Epidermal melanocyte (primary cell): ENCODE results near the gene SLC16A10.

Experiments
- DNase-seq: peaks from one replicate; pipeline ENCODE4 v3.0.0; 2011; ENCODE audit warnings: low spot score; ENCODE audit not compliant: insufficient read length

The SLC16A10 gene

DNA sequence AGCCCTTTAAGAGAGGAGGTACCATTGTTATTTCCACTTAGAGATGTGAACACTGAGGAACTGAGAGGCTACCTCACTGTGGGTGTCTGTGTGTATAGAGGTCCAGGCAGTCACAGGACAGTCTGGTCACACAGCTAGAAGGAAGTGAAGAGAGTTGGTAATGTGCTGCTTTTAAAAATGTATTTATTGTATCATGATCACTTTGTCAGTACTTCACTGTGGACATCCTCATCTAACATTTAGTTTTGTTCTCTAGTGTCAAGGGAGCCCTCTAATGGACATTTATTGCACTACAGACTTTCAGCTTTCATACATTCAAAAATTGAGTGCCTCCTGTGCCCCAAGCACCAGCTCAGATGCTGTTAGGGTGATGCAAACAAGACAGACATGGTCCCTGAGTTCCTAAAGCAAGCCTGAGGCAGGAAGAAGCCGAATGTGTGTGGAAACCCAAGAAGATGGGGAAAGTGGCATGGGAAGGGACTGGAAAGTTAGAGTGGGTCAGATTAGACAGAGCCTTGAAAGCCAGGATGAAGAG lies 123.0 kb downstream of the SLC16A10 start:
- peak; percentile 60 for DNase-seq

DNA sequence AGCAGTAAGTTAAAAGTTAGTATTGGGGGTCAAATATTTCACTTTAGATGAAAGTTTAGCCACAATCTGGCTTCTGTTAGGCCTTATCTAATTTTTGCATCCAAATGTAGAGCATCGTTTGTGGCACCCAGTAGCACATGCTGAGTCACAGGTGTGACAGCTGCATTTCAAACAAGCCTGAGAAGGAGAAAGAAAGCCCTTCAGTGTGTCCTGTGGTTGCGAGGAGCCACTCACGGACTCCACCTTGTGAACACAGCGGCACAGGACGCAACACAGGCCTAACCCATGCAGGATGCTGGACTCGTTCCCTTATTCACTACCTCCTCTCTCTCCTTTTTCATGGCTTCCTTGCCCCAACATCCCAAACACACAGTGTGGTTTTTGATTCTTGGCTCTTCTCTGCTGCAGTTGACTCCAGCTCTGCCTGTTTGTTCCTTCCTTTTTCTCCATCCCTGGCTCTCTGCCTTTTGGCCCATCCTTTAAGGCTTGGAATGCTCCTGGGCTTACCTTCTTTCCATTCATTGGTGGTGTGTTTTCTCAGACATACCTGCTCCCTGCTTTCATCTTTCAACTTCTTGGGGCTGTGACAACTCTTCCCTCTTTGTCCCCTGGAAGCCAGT lies 124.2 kb downstream of the SLC16A10 start:
- no peak for DNase-seq

DNA sequence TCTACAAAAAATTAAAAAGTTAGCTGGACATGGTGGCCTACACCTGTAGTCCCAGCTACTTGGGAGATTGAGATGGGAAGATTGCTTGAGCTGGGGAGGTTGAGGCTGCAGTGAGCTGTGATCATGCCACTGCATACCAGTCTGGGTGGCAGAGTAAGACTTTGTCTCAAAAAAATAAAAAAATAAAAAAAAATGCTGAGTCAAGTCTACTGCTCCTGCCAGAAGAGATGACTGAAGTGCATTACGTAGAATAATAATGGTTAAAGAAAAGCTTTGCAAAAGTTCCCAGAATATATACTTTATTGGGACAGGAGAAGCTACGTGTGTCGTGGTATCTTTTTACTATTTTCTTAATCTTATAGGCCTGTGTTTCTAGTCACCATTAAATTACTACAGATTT lies 125.3 kb downstream of the SLC16A10 start:
- no peak for DNase-seq

DNA sequence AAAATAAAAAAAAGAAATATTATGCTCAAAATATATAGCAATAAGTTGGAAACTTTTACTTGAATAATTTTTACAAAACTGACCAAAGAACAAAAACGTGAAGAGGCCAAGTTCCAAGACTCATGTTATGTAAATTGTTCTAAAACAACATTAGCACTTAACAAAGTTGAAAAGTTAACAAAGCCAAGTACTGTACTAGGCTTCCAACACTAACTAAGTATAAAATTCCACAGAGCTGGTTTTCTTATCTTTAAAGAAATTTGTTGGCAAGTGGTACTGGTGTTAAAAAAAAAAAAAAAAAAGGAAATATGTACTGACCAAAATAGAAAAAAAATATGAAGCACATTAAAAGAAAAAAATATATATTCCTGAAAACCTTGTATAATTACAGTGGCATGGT lies 127.8 kb downstream of the SLC16A10 start:
- DNase-seq: no peak

DNA sequence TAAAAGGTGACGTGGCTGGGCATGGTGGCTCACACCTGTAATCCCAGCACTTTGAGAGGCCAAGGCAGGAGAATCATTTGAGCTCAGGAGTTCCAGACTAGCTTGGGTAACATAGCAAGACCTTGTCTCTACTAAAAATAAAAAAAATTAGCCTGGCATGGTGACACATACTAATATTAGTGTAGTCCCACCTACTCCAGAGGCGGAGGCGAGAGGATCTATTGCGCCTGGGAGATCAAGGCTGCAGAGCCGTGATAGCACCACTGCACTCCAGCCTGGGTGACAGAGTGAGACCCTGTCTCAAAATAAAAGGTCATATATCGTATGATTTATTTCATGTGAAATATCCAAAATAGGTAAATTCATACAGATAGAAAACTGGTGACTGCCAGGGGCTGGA lies 132.5 kb downstream of the SLC16A10 start:
- no peak for DNase-seq

DNA sequence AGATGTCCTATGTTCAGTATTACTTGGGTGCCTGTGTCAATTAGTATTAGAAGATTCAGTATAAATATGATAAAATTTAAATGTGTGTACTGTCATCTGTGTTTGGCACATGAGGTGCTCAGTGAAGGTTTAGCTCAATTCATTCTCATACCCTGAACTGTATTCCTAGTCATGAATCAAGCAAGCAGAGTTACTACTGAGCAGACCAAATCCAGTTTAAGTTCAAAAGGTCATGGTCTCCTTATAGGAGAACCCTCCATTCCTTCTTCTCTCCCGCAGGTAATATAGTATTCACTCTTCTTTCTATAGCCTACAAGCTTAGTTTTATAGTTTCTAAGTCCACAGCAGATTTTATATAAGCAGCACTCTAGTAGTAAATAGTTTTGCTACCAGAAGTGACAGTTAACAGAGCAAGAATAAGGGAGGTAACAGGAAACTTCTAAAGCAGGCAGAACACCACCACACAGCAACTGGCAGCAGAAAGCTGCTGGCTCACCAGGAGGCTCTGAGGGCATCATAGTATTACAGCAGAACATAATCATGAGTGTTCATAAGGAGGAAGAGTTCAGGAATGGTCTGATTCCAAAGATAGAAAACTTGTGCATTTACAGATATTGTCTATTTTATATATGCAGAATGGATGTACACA lies 133.2 kb downstream of the SLC16A10 start:
- DNase-seq: no peak

DNA sequence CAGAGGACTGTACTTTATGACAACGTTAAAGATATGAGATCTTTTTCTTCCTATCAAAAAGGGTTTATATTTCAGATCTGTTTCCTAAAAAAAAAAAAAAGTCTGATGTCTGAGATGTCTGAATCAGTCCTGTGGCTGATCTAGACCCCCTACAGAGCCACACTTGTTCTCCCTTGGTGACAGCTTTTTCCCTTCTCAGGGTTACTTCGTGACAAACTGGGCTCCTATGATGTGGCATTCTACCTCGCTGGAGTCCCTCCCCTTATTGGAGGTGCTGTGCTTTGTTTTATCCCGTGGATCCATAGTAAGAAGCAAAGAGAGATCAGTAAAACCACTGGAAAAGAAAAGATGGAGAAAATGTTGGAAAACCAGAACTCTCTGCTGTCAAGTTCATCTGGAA lies 134.5 kb downstream of the SLC16A10 start:
- no peak for DNase-seq

DNA sequence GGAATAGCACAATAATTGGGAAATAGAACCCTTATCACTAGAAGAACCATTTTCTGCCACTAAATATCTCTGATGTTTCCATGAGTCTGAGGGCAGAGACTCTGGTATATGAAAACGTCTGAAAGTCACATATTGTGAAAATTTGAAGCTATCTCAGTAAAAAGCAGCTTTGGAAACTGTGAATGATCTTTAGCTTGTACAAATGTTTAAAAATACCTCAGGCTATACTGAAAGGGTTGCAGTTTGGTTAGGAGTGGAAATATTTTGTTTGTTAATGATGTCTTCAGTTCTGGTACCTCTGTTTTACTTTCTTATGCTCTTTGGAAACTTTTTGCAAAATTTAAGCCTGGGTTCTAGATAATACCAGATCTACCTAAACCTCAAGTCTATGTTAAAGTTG lies 135.0 kb downstream of the SLC16A10 start:
- no peak for DNase-seq

DNA sequence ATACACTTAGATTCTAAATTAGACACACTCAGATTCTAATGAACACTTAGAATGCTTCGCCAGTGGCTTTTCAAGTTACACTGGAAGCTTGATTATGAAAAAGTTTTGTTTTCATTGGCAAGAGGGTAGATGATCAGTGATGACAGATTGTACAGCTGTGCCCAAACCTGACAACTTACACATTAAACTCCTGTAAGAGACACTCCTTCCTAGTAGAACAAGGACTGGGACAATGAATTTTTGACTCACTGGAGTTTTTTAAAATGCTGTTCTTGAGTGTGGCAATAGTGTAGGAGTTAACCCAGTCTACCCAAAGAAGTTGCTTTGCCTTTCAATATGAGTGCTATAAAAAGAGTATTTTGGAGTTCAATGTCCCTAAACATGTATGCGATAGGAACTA lies 140.8 kb downstream of the SLC16A10 start:
- DNase-seq: no peak

DNA sequence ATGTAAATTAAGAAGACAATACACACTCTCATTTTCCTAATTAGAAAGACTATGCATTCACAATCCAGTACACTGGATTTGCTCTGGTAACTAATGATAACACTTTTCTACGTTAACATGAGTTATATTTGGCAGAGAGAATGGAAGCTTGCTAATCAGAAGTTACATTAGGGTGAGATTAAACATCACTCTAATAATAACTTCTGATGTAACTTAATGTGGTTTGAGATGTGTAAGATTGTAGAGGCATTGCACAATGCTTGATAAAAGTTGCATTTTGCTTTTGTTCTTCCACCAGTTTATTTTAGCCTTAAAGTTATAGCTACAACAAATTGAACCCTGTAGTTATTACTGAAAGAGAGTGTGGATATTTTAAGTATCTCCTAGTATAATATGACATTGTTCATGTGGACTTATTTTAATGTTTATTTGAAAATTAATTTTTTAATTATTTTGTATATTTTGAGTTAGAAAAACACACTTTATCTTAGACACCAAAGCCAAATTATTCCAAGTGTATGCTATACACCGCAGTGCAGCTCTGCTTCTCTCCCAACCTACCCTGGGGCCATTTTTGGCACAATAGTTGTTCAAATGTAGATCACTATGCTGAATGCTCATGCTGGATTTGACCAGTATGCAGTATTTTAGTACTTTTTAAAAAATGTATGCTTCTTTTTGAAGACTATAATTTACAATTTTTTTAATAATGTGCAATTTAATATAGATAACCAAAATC lies 143.2 kb downstream of the SLC16A10 start:
- DNase-seq: no peak

DNA sequence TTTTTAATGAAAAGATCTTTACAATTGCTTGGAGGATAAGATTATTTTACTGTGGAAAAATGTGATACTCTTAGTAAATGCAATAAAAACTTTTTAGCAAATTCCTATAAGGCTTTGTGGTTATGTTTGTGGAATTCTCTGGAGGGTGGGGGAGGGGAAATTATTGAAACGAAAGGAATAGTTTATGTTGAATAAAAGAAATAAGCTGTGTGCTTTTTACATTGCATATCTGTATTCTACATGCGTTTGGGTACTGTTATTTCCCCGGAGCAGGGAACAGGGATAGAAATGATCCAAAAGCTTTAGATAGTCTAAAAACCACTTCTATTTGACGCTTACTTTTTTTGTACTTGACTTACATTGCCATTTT lies 143.8 kb downstream of the SLC16A10 start:
- DNase-seq: no peak

DNA sequence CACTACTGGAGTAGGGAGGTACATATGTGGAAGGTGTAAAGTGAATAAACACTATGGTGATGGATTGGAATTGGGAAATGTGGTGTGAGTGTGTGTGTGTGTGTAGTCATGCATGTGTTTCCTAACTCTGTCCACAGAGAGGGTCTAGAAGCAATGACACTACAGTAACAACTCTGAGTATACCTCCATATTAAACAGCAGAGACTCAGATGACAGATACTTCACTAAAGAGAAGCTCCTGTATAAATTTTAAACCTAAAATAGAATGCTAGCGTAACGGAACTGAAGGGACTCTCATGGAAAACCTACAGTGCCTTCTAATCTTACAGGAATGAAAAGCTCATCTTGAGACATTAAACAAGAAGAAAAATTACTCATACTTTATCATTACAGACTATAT lies 150.5 kb downstream of the SLC16A10 start:
- DNase-seq: no peak

DNA sequence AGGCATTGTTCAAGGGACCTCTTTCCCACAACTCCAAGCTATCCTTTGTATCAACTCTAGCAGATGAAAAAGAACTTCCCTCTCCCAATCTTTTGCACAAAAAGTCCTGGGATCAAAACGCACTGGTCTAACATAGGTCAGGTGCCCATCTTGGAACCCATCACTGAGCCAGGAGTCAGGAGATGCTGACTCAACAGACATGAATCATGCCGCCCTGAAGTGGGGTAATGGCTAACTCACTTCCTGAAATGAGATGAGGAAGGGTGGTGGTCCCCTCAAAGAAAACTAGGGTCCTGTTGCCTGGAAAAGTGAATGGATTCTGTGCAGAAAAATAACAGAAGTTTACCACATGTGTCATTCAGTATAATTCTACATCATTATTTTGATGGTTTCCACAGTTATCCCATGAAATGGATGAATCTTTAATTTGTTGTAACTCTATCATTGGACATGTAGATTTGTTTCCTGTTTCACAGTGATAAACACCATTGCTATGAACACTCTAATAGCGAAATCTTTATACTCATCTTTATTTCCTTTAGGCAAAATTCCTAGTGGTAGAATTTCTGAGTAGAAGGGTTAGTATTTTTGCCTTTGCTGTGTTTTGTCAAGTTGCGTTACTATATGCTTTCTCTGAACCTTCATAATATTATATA lies 151.3 kb downstream of the SLC16A10 start:
- DNase-seq: no peak

DNA sequence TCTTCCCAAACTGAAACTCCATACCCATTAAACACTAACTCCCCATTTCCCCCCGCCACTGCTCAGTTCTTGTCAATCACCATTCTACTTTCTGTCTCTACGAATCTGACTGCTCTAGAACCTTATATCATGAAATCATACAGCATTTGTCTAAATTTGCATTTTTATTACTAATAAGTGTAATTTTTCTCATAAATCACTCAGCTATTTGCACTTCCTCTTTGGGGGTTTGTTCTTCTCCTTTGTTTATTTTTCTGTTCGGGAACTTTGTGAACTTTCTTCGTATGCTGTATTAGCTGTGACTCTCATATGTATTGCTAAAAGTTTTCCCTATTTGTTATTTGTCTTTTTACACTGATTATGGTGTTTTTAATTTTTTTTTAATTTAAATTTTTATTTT lies 152.2 kb downstream of the SLC16A10 start:
- DNase-seq: no peak

DNA sequence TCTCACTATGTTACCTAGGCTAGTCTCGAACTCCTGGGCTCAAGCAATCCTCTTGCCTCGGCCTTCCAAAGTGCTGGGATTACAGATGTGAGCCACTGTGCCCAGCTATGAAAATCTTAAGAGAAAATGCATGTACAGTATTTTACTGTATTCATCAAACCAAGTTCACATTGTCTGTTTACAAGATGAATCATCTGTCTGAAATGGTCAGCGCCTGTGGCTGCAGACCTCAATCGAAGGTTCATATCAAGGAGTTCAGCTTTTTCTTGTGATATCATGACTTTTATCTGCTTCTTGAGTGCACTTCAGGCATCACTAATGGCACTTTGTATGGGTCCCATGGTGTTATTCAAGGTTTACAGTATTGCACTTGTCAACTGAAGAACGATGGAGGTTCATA lies 155.1 kb downstream of the SLC16A10 start:
- DNase-seq: no peak

DNA sequence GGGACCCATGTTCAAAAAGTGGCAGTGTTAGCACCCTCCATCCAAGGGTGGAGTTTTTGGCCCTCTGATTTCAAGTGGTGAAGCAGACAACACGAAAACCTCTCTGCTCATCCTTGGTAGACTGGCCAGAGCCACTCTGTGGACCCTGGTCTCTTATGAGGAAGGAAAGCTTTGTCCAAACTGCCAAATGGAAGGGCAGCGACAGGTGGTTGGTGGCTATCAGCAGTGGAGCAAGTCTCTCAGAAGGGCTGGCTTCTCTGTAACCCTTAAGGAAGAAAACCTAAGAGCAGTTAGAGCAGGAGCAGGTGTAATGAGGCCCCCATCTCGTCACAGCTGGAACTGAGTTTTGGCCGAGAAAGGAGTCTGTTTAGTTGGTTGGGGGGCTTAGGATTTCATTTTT lies 155.8 kb downstream of the SLC16A10 start:
- DNase-seq: no peak

DNA sequence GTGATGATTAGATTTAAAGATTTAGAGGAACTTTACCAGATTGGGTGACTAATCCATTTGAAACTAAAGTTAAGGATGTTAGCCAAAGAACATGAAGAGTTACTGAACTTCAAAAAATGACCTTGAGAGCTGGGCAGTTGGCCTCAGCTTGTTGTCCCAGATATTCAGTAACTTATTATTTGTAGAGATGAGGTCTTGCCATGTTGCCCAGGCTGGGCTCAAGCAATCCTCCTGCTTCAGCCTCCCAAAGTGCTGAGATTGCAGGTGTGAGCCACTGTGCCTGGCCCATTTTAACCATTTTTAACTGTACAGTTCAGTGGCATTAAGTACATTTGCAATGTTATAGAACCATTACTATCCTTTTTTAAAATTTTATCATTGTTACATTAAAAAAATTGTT lies 161.5 kb downstream of the SLC16A10 start:
- no peak for DNase-seq

DNA sequence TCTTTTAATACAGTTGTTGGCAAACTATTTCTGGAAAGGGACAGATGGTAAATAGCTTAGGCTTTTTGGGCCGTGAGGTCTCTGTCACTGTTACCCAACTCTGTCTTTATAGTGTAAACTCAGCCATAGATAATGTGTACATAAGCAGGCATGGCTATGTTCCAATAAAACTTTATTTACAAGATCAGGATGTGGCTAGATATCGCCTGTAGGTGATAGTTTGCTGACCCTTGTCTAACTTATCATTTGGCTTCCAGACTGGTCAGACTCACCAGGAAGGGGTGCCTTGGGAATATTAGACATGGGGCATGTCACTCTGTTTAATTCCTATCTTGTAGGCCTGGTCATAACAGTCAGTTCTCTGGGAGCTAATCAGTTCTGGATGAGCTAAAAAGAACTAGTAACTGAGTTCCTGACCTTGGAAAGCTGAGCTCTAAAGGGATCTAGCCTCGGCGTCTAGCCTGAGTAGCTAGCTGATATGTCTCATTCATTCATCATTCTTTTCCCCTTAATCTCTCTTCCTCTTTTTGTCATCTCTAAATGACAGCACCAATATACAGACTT lies 163.6 kb downstream of the SLC16A10 start:
- DNase-seq: no peak

DNA sequence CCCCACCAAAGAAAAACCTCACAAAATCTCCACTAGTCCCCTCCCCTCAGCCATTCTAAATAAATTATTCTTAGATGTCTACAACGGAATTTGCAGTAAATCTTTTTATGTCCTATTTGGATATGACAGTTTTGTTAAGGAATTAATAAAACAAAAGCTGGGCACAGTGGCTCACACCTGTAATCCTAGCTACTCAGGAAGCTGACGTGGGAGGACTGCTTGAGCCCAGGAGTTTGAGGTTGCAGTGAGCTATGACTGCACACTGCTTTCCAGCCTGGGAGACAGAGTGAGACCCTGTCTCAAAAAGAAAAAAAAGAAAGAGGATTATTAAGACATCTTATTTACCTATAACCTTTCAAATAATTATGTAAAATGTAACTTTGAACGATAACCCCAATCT lies 165.4 kb downstream of the SLC16A10 start:
- no peak for DNase-seq

DNA sequence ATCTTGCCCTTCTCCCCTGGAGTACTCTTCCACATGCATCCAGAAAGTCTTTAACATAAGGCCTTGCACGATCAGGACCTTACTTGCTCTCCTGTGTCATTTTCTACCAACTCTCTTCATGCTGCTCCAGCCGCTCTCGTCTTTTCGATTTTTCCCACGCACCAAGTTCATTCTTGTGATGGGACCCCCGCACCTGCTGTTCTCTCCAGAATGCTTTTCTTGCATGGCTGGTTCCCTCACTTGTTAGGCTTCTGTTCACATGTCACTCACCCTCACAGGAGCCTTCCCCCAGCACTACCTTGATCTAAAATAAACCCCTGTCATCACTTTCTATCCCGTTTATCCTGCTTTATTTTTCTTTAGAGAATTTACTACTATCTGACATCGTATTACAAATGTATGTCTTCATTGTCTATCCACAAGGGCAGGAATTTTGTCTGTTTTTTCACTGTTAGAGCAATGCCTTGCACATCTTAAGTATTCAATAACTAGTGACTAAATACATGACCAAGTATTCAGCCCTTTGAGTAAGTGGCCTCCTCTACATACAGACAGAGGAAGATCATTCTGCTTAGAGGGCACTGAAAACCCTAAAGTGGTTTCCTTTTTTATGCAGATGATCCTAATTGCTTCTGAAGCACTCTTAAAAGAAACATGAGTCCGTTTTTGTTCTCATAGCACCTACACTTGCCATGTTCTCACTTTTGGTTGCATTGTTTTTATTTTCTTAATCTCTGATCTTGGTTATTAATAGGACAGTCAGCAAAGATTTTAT lies 166.9 kb downstream of the SLC16A10 start:
- DNase-seq: no peak

DNA sequence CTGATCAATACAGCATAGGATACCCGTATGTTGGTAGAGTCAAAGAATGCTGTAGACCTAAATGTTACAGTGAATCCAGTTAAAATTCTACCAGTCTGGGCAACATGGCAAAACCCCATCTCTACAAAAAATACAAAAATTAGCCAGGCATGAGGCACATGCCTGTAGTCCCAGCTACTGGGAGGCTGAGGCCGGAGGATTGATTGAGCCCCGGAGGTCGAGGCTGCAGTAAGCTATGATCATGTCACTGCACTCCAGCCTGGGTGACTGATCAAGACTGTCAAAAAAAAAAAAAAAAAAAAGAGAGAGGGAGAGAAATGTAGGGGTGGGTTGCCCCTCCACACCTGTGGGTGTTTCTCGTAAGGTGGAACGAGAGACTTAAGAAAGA lies 167.5 kb downstream of the SLC16A10 start:
- DNase-seq: no peak
